ENCODE measurements around the gene PPP1R15B.

Gene PPP1R15B

DNA sequence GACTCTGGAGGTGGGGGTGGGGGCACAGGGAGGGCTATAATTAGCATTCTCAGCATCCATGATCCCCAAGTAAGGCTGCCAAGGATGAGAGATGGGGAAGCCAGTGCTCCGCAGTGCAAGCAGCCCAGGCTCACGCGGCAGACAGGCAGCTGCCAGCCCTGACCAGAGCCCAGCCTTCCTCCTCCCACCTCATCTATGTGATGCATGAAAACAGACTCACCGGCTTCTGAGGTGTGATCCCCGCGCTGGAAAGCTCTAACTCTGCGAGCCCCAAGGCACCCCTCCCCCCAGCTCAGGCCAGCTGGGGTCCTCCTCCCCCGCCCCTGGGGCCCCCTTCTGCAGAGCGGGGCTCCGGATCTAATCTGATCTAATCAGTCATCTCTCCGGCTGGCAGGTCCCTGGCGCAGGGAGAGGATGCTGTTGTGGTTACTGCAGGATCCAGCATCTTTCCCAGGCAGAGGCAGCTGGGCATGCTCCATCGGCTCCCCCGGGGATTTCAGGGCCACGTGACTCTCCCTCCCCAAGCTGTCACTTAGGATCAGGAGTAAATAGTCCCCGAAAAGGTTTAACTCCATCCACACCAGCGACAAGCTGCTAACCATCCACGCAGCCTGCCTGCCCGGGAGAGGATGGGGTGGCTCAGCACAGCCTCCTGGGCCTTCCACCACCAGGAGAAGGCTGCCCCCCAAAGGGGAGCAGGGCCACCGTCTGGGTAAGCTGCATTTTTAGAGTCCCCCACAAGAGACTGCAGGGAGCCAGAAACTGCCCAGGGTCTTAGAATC is 52.0 kb downstream of the PPP1R15B start, which contains the start of gene PLEKHA6:
TSS of gene PLEKHA6 (minus strand) at position 456 of the 782 bp plus-strand sequence. CDS start 86,202 bp downstream, outside the sequence.
- peak; percentile 64 to 90 (median 82) for DNase-seq

DNA sequence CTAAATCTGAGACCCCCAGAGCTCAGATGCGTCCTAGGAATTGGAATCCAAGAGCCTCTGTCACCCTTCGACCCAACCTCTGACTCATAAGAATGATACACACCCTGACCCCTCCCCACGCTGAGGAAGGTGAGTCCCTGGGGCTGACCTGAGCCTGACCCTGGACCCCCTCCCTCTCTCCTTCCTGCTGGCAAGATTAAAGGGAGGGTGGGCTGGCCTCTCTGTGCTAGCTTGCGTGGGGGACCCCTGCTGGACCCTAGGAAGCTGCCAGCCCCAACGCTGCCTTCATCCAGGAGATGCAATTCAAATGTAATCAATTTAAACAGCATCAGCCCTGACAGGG is 52.5 kb downstream of the PPP1R15B start:
- DNase-seq: no peak
- intact Hi-C loops (cut with DNase I): no loop called here

More for the DNA sequence above, 52.0 kb downstream of the PPP1R15B start, which contains the start of gene PLEKHA6:
- intact Hi-C loops (cut with DNase I): loop anchor here (5.0 to 10.0 kb wide), 4 partner anchors 102 to 495 kb away; partner anchors contain the start of genes GOLT1A and SNRPE

DNA sequence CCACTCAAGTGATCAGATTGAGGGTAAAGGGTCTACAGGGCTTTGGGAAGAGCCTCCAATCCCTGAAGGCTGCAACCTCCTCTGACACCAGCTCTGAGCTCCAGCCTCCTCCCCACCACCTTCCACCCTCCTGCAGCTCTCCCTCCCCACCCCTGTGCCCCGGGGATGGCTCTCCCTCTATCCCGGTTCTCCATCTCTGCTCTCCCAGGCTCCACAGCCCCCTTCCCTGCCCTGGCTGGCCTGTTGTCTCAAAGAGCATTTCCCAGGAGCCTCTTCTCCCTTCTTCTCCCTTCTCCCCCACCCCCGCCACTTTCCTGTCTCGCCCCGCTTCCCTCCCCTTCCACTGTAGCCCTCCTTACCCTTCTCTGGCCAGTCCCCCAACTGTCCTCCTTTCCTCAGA is 53.0 kb downstream of the PPP1R15B start:
- DNase-seq: peak in 9 of 42 donors; percentile 15 to 68 (median 52)
- intact Hi-C loops (cut with DNase I): no loop called here

DNA sequence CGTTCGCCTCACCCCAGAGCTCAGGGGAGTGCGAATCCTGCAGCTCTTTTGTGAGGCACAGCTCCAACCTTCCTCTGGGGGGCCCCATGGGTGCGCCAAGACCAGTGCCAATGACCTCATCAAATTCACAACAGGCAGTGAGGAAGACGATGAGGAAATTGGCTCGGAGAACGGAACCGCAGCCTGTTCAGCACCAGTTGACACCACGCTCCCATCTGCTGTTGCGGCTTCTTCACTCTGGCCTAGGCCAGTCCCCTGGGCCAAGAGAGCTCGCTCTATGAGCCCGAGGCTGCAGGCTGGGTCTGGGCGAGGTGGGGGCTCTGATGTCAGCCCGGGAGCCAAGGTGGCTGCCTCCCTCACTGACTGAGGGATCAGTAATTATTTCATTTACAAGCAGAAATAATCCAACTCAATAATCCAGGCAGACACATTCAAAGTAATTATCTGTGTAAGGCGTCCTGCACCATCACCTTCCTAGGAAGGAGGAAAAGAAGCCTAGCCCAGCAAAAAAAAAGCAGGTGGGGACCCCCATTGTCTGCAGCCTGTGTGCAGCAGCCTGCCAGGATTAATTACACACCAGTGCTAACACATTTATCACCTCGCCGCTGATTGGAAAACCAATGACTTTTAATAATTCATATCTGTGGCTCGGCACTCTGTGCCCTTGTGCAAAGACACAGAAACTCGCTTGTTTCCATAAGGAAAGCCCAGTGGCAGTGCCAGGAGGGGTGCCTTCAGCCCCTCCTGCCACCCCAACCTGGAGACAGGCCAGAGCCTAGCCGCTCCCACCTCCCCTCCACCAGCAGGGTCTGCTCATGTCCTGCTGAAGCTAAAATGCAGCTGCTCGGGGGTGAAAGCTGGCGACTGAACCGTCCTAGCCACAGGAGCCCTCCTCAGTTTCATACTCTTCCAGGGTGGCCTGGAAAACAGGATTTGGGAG is 53.8 kb downstream of the PPP1R15B start:
- DNase-seq: peak in 41 of 42 donors; percentile 49 to 88 (median 68)
- intact Hi-C loops (cut with DNase I): no loop called here

DNA sequence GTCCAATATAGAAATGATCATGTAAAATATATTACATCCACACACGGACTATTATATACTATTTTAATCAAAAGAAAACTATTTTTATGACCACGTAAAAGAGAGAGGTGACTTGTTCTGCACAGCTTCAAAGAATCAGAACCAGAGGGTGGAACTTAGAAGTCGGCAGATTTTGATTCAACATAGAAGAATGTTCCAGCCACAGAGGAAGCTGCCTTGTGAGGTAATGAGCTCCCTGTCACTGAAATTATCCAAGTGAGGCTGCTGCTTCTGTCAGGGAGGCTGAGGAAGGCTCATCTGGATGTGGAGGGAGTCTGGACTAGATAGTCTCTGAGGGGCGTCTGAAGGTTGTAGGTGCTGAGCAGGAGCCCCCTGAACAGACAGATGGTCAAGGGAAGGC is 54.6 kb downstream of the PPP1R15B start:
- intact Hi-C loops (cut with DNase I): no loop called here
- no peak for DNase-seq

DNA sequence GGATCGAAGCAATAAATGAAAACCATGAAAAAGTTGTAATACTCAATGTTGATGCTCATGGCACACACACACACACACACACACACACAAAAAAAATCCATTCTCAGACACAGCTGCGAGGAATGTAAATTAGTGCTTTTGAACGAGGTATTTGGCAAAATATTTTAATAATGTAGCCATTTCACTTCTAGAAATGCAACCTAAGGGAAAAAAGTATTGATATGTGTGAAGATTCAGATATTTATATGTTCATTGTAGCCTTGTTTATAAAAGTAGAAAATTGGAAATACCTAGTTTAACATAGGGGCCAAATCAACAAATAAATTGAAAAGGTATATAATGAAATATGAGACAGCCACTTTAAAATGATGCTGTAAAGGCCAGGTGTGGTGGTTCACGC is 55.7 kb downstream of the PPP1R15B start:
- intact Hi-C loops (cut with DNase I): no loop called here
- DNase-seq: no peak

DNA sequence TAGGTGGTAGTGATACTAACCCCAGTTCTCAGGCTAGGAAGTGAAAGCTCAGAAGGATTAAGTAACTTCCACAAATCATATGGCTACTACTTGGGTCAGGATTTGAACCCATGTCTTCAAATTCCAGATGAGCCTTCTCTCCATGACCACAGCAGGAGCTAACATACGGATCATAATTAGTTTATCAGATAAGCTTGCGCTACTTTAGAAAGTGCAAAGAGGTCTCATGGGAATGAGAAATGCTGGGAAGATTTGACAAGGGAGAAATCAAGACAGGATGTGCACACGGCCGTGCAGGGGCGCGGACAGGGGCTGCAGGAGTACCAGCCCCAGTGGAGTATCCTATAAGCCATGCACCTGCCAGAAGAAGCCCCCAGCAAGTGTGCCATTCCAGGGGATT is 57.0 kb downstream of the PPP1R15B start:
- no peak for DNase-seq
- intact Hi-C loops (cut with DNase I): no loop called here

All from head of caudate nucleus (tissue), 42 donors.